Measurements from ENCODE around the gene APOA5. TPM values are rescaled to one million over a fixed set of nuclear protein-coding genes. Genes with fewer than 3 reads are reported as not detected.

The APOA5 gene
- total and polyA plus RNA-seq, 2 of the 13 experiments (the other 11 are each of a cell fraction or from before 2014, with no cell fraction given): 44.0 to 49.1 TPM

DNA sequence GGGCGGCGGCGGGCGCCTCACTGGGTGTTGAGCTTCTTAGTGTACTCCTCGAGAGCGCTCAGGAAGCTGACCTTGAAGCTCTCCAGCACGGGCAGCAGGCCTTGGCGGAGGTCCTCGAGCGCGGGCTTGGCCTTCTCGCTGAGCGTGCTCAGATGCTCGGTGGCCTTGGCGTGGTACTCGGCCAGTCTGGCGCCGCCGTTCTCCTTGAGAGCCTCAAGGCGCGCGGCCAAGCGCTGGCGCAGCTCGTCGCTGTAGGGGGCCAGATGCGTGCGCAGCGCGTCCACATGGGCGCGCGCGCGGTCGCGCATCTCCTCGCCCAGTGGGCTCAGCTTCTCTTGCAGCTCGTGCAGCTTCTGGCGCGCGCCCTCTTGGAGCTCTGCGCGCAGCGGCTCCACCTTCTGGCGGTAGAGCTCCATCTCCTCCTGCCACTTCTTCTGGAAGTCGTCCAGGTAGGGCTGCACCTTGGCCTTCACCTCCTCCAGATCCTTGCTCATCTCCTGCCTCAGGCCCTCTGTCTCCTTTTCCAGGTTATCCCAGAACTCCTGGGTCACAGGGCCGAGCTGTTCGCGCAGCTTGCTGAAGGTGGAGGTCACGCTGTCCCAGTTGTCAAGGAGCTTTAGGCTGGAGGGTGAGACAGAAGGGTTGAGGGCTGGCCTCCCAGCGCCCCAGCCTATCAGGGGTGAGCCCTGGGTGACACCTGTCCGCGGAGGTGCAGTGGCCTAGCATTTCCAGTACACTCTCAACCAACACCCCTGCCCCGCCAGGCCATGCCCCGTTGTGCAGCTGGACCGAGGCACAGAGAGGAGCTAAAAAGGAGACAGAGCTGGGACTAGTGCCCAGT is 44.3 kb upstream of the APOA5 start (continued):
- TF ChIP-seq ZNF530 (CRISPR knock-in tag; IDR thresholded peaks at IDR 0.05; ENCODE audit: low read depth) (no peak), ZNF619 (CRISPR knock-in tag; IDR thresholded peaks at IDR 0.05) (no peak; the same call in 1 of the 2 replicates), ARHGAP35 (CRISPR knock-in tag; IDR thresholded peaks at IDR 0.05; ENCODE audit: borderline replicate concordance) (no peak), ZNF713 (CRISPR knock-in tag; IDR thresholded peaks at IDR 0.05) (no peak), ISX (CRISPR knock-in tag; conservative IDR thresholded peaks at IDR 0.05) (no peak), KMT2A (CRISPR knock-in tag; IDR thresholded peaks at IDR 0.05) (no peak), SSRP1 (CRISPR knock-in tag; IDR thresholded peaks at IDR 0.05) (no peak), ZNF143 (CRISPR knock-in tag; IDR thresholded peaks at IDR 0.05) (0 out of 2 replicates have a peak, but pooled peaks have one; percentile 34), ZNF549 (CRISPR knock-in tag; IDR thresholded peaks at IDR 0.05) (no peak), RXRA (CRISPR knock-in tag; IDR thresholded peaks at IDR 0.05) (peak; percentile 43; the same call in 1 of the 2 replicates), GFI1 (CRISPR knock-in tag; IDR thresholded peaks at IDR 0.05; ENCODE audit: borderline replicate concordance) (no peak), TCF12 (IDR thresholded peaks at IDR 0.05) (no peak), TCF12 (CRISPR knock-in tag; IDR thresholded peaks at IDR 0.05) (0 out of 2 replicates have a peak, but pooled peaks have one; percentile 15), ZBTB21 (CRISPR knock-in tag; IDR thresholded peaks at IDR 0.05) (no peak), SPEN (CRISPR knock-in tag; IDR thresholded peaks at IDR 0.05; ENCODE audit: low read depth) (no peak), ZNF20 (CRISPR knock-in tag; IDR thresholded peaks at IDR 0.05) (no peak), STAG1 (CRISPR knock-in tag; IDR thresholded peaks at IDR 0.05) (peak; percentile 74)
- TF ChIP-seq, protein P1, sequence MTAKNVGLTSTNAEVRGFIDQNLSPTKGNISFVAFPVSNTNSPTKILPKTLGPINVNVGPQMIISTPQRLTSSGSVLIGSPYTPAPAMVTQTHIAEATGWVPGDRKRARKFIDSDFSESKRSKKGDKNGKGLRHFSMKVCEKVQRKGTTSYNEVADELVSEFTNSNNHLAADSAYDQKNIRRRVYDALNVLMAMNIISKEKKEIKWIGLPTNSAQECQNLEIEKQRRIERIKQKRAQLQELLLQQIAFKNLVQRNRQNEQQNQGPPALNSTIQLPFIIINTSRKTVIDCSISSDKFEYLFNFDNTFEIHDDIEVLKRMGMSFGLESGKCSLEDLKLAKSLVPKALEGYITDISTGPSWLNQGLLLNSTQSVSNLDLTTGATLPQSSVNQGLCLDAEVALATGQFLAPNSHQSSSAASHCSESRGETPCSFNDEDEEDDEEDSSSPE (CRISPR knock-in tag; IDR thresholded peaks at IDR 0.05): peak; percentile 69; the same call in 1 of the 2 replicates
- TF ChIP-seq, protein P2, sequence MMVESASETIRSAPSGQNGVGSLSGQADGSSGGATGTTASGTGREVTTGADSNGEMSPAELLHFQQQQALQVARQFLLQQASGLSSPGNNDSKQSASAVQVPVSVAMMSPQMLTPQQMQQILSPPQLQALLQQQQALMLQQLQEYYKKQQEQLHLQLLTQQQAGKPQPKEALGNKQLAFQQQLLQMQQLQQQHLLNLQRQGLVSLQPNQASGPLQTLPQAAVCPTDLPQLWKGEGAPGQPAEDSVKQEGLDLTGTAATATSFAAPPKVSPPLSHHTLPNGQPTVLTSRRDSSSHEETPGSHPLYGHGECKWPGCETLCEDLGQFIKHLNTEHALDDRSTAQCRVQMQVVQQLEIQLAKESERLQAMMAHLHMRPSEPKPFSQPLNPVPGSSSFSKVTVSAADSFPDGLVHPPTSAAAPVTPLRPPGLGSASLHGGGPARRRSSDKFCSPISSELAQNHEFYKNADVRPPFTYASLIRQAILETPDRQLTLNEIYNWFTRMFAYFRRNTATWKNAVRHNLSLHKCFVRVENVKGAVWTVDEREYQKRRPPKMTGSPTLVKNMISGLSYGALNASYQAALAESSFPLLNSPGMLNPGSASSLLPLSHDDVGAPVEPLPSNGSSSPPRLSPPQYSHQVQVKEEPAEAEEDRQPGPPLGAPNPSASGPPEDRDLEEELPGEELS (CRISPR knock-in tag; IDR thresholded peaks at IDR 0.05): 0 out of 2 replicates have a peak, but pooled peaks have one; percentile 11
- TF ChIP-seq, protein P3, sequence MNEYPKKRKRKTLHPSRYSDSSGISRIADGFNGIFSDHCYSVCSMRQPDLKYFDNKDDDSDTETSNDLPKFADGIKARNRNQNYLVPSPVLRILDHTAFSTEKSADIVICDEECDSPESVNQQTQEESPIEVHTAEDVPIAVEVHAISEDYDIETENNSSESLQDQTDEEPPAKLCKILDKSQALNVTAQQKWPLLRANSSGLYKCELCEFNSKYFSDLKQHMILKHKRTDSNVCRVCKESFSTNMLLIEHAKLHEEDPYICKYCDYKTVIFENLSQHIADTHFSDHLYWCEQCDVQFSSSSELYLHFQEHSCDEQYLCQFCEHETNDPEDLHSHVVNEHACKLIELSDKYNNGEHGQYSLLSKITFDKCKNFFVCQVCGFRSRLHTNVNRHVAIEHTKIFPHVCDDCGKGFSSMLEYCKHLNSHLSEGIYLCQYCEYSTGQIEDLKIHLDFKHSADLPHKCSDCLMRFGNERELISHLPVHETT (CRISPR knock-in tag; conservative IDR thresholded peaks at IDR 0.05): no peak
- TF ChIP-seq, protein P4, sequence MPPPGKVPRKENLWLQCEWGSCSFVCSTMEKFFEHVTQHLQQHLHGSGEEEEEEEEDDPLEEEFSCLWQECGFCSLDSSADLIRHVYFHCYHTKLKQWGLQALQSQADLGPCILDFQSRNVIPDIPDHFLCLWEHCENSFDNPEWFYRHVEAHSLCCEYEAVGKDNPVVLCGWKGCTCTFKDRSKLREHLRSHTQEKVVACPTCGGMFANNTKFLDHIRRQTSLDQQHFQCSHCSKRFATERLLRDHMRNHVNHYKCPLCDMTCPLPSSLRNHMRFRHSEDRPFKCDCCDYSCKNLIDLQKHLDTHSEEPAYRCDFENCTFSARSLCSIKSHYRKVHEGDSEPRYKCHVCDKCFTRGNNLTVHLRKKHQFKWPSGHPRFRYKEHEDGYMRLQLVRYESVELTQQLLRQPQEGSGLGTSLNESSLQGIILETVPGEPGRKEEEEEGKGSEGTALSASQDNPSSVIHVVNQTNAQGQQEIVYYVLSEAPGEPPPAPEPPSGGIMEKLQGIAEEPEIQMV (CRISPR knock-in tag; IDR thresholded peaks at IDR 0.05; ENCODE audit: low read depth): no peak
- TF ChIP-seq, protein P5, sequence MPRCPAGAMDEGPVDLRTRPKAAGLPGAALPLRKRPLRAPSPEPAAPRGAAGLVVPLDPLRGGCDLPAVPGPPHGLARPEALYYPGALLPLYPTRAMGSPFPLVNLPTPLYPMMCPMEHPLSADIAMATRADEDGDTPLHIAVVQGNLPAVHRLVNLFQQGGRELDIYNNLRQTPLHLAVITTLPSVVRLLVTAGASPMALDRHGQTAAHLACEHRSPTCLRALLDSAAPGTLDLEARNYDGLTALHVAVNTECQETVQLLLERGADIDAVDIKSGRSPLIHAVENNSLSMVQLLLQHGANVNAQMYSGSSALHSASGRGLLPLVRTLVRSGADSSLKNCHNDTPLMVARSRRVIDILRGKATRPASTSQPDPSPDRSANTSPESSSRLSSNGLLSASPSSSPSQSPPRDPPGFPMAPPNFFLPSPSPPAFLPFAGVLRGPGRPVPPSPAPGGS (CRISPR knock-in tag; IDR thresholded peaks at IDR 0.05): peak; percentile 18; the same call in 1 of the 2 replicates

Measured in HepG2 (cell line).